ENCODE data around the gene CDS2. TPM values are rescaled to one million over a fixed set of nuclear protein-coding genes. Genes with fewer than 3 reads are reported as not detected.

The CDS2 gene
- total and polyA plus RNA-seq, 4 donors, result 9.6 to 31.6 (median 14.4) TPM

DNA sequence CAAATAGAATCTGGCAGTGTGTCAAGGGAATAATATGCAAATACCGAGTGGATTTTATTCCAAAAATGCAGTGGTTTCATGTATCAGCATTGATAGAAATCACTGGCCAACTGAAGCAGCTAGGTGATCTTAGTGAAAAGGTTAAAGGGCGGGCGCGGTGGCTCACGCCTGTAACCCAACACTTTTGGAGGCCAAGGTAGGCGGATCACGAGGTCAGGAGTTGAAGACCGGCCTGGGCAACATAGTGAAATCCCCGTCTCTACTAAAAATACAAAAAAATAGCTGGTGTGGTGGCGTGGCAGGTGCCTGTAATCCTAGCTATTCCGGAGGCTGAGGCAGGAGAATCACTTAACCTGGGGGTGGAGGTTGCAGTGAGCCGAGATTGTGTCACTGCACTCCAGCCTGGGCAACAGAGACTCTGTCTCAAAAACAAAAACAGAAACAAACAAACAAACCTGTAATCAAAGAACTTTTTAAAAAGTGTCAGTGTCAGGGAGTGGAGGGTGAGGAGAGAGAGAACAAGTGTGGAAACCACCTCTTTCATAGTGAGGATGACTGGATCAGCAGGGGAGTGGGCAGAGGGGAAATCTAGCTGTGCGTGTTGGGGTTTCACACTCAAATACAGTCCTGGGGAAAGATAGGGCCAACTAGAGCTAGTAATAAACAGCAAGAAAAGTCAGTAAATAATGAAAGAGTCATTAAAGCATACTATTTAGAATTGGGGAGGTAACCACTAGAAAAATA, 57.1 kb downstream of the CDS2 start:
- Histone ChIP-seq H3K9ac (ENCODE audit: low read depth in 1 of 2, low read length in 2 of 2) (peak overlapping the region in 1 of 2 donors; percentile 65), H3K9me3 (ENCODE audit: control insufficient read depth in 4 of 4, low read length in 3 of 4) (no peaks in the 10 kb centered on the region), H3K4me3 (ENCODE audit: low read depth in 1 of 3, low read length in 3 of 3) (no peak overlapping the region), H3K36me3 (ENCODE audit: control insufficient read depth in 4 of 4, insufficient read depth in 3 of 4, low read depth in 1 of 4, low read length in 3 of 4) (peaks cover 0 to 22% (median 15%) of the 10 kb centered on the region in 4 donors), H3K27me3 (ENCODE audit: control insufficient read depth in 4 of 4, insufficient read depth in 4 of 4, low read length in 3 of 4) (no peaks in the 10 kb centered on the region), H3K4me1 (ENCODE audit: control insufficient read depth in 4 of 4, insufficient read depth in 4 of 4, low read length in 3 of 4) (peaks cover 0 to 33% (median 27%) of the 10 kb centered on the region in 4 donors), H3K27ac (ENCODE audit: low read depth in 1 of 2, low read length in 2 of 2) (peak overlapping the region; percentile 66 to 84)
- TF ChIP-seq RAD21 (IDR thresholded peaks at IDR 0.05) (peak; percentile 27 to 31), HNF4A (conservative IDR thresholded peaks at IDR 0.05) (peak; percentile 61 to 75), TAF1 (conservative IDR thresholded peaks at IDR 0.05) (no peak), YY1 (IDR thresholded peaks at IDR 0.05) (peak; percentile 18), EGR1 (IDR thresholded peaks at IDR 0.05; ENCODE audit: low read depth in 2 of 2) (peak in 1 of 2 donors; percentile 14), SP1 (IDR thresholded peaks at IDR 0.05) (peak; percentile 61), JUND (IDR thresholded peaks at IDR 0.05) (peak in 1 of 2 donors; percentile 32), NR2F2 (IDR thresholded peaks at IDR 0.05) (peak; percentile 76), FOXA2 (IDR thresholded peaks at IDR 0.05) (peak; percentile 46), ATF3 (IDR thresholded peaks at IDR 0.05) (no peak), RXRA (IDR thresholded peaks at IDR 0.05) (peak; percentile 85 to 87), GABPA (IDR thresholded peaks at IDR 0.05 in 1 of 2, conservative IDR thresholded peaks at IDR 0.05 in 1 of 2) (peak in 1 of 2 donors; percentile 39)
- TF ChIP-seq, protein P1, sequence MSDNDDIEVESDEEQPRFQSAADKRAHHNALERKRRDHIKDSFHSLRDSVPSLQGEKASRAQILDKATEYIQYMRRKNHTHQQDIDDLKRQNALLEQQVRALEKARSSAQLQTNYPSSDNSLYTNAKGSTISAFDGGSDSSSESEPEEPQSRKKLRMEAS (IDR thresholded peaks at IDR 0.05), result peak; percentile 41
- TF ChIP-seq, protein P2, sequence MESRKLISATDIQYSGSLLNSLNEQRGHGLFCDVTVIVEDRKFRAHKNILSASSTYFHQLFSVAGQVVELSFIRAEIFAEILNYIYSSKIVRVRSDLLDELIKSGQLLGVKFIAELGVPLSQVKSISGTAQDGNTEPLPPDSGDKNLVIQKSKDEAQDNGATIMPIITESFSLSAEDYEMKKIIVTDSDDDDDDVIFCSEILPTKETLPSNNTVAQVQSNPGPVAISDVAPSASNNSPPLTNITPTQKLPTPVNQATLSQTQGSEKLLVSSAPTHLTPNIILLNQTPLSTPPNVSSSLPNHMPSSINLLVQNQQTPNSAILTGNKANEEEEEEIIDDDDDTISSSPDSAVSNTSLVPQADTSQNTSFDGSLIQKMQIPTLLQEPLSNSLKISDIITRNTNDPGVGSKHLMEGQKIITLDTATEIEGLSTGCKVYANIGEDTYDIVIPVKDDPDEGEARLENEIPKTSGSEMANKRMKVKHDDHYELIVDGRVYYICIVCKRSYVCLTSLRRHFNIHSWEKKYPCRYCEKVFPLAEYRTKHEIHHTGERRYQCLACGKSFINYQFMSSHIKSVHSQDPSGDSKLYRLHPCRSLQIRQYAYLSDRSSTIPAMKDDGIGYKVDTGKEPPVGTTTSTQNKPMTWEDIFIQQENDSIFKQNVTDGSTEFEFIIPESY (IDR thresholded peaks at IDR 0.05), result no peak
- DNase-seq (ENCODE audit: low spot score), result no peak
- WGBS, result 43% methylated on average over 13 of the region's 13 CpGs

GRCh38 chr20:5184684-5185083, 57.9 kb downstream of the CDS2 start:
- H3K9me3 ChIP-seq (ENCODE audit: control insufficient read depth in 4 of 4, low read length in 3 of 4), result no peaks in the 10 kb centered on the region
- no peak overlapping the region for H3K27ac ChIP-seq (ENCODE audit: low read depth in 1 of 2, low read length in 2 of 2)
- H3K9ac ChIP-seq (ENCODE audit: low read depth in 1 of 2, low read length in 2 of 2), result no peak overlapping the region
- peaks cover 0 to 21% (median 12%) of the 10 kb centered on the region in 4 donors for H3K36me3 ChIP-seq (ENCODE audit: control insufficient read depth in 4 of 4, insufficient read depth in 3 of 4, low read depth in 1 of 4, low read length in 3 of 4)
- H3K4me3 ChIP-seq (ENCODE audit: low read depth in 1 of 3, low read length in 3 of 3), result no peak overlapping the region
- H3K27me3 ChIP-seq (ENCODE audit: control insufficient read depth in 4 of 4, insufficient read depth in 4 of 4, low read length in 3 of 4), result no peaks in the 10 kb centered on the region
- 94% methylated on average over 1 of the region's 1 CpG for WGBS
- DNase-seq (ENCODE audit: low spot score), result no peak
- peaks cover 1 to 41% (median 34%) of the 10 kb centered on the region in 4 donors for H3K4me1 ChIP-seq (ENCODE audit: control insufficient read depth in 4 of 4, insufficient read depth in 4 of 4, low read length in 3 of 4)
- TF ChIP-seq HNF4G (IDR thresholded peaks at IDR 0.05), result no peak
- no peak for TF ChIP-seq RAD21 (IDR thresholded peaks at IDR 0.05)
- no peak for TF ChIP-seq ATF3 (IDR thresholded peaks at IDR 0.05)
- TF ChIP-seq JUND (IDR thresholded peaks at IDR 0.05), result no peak
- no peak for TF ChIP-seq CTCF (IDR thresholded peaks at IDR 0.05; ENCODE audit: low read depth, low read length, missing input control)
- TF ChIP-seq GABPA (IDR thresholded peaks at IDR 0.05 in 1 of 2, conservative IDR thresholded peaks at IDR 0.05 in 1 of 2), result no peak
- TF ChIP-seq, protein P1 (IDR thresholded peaks at IDR 0.05), result no peak
- TF ChIP-seq TAF1 (conservative IDR thresholded peaks at IDR 0.05), result no peak
- no peak for TF ChIP-seq YY1 (IDR thresholded peaks at IDR 0.05)
- TF ChIP-seq FOXA1 (IDR thresholded peaks at IDR 0.05), result no peak
- no peak for TF ChIP-seq HNF4A (conservative IDR thresholded peaks at IDR 0.05)
- no peak for TF ChIP-seq RXRA (IDR thresholded peaks at IDR 0.05)
- TF ChIP-seq SP1 (IDR thresholded peaks at IDR 0.05), result no peak
- no peak for TF ChIP-seq NR2F2 (IDR thresholded peaks at IDR 0.05)
- TF ChIP-seq, protein P2 (IDR thresholded peaks at IDR 0.05), result no peak
- no peak for TF ChIP-seq FOXA2 (IDR thresholded peaks at IDR 0.05)
- no peak for TF ChIP-seq EGR1 (IDR thresholded peaks at IDR 0.05; ENCODE audit: low read depth in 2 of 2)
- TF ChIP-seq REST (IDR thresholded peaks at IDR 0.05), result no peak
